Sigmoid colon (tissue), 7 donors: ENCODE results near the gene RAD51C. TPM values are rescaled to one million over a fixed set of nuclear protein-coding genes. Genes with fewer than 3 reads are reported as not detected.
"Not testable (repeated sequence)": the region's sequence is repeated elsewhere in the genome, so short reads cannot be mapped to it uniquely, and the experiment has no call there.

Source experiments
- DNase-seq: peaks from one replicate; pipeline ENCODE4 v3.0.0-alpha.2; 2019
- H3K27ac ChIP-seq, 4 donors: fragments of 200-600 bp; sonication (generic); one replicate each; pipeline ENCODE4 v1.5.1; 2016 to 2019; ENCODE audit warnings: mild to moderate bottlenecking in 1 of 4
- H3K27me3 ChIP-seq, 3 donors: fragments of 200-600 bp; sonication (generic); one replicate each; pipeline ENCODE4 v1.5.1; 2019; ENCODE audit warnings: mild to moderate bottlenecking in 1 of 3
- H3K36me3 ChIP-seq, 4 donors: fragments of 200-600 bp; sonication (generic); one replicate each; pipeline ENCODE4 v1.5.1; 2016 to 2019
- H3K4me1 ChIP-seq, 4 donors: fragments of 200-600 bp; sonication (generic); one replicate each; pipeline ENCODE4 v1.5.1; 2017 to 2019
- H3K4me3 ChIP-seq, 4 donors: fragments of 200-600 bp; sonication (generic); one replicate each; pipeline ENCODE4 v1.5.1; 2017 to 2019; ENCODE audit warnings: mild to moderate bottlenecking in 2 of 4, moderate library complexity in 1 of 4
- H3K9me3 ChIP-seq, 4 donors: fragments of 200-600 bp in 3 of 4; sonication (generic) in 3 of 4; one replicate each; pipeline versions ENCODE4 v1.5.1 to v1.6.1; 2013 to 2019
- EP300 ChIP-seq, 4 donors: sonication (generic); formaldehyde crosslinking; IDR thresholded peaks; one replicate each; pipeline ENCODE4 v1.6.1; 2017; ENCODE audit warnings: antibody characterized with exemption in 4 of 4
- POLR2A ChIP-seq, 2 donors: fragments of 450-650 bp; IDR thresholded peaks; one replicate each; pipeline ENCODE4 v1.6.1; 2016; ENCODE audit warnings: antibody characterized with exemption in 2 of 2, mild to moderate bottlenecking in 2 of 2, moderate library complexity in 2 of 2
- POLR2AphosphoS5 ChIP-seq, 4 donors: sonication (generic); formaldehyde crosslinking; IDR thresholded peaks; one replicate each; pipeline ENCODE4 v1.6.1; 2017; ENCODE audit warnings: antibody characterized with exemption in 4 of 4
- WGBS, 2 donors: extraction: QIAGEN DNeasy Blood & Tissue Kit; methylation state at CpG; one replicate each; pipeline ENCODE4 v1.1.7; 2013; 5-methylcytosine and 5-hydroxymethylcytosine counted together
- intact Hi-C: fragments of 100-400 bp; cut with DNase I; formaldehyde crosslinking; loops from one replicate; pipeline ENCODE4 v1.15.1; 2023
- polyA plus RNA-seq, 3 donors: library from polyadenylated mRNA; stranded (reverse); fragments of 200-250 nt; gene quantifications; one replicate each; pipeline ENCODE4 v1.2.3, GENCODE V29; 2013
- total RNA-seq, 4 donors: library from RNA; depleted of rRNA; stranded (reverse); fragments of >200 nt; gene quantifications; one replicate each; pipeline ENCODE4 v1.1.0, GENCODE V29; 2016
- TF ChIP-seq, protein P1 (sequence below), 4 experiments: fragments of 450-650 bp in 3 of 4; fragments of 200-600 bp in 1 of 4; IDR thresholded peaks; one replicate each; pipeline ENCODE4 v1.5.1; 2016 to 2019; ENCODE audit warnings: antibody characterized with exemption in 4 of 4, mild to moderate bottlenecking in 3 of 4, moderate library complexity in 2 of 4
- donor health status: healthy with polysubstance abuse.
- donor health status: Bipolar disorder and iron deficiency.
- donor health status: healthy.

Gene RAD51C
- total and polyA plus RNA-seq, 7 donors = 6.0 to 25.2 (median 17.4) TPM

DNA sequence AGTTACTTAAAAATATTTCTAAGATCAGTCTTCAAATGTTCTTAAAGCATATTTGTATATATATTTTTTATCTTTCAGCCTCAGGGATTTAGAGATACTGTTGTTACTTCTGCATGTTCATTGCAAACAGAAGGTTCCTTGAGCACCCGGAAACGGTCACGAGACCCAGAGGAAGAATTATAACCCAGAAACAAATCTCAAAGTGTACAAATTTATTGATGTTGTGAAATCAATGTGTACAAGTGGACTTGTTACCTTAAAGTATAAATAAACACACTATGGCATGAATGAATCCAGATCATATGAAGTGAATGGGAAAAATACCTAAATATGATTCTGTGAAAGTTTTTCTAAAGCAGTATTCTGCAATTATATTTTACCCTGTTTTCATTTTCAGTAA is 41.6 kb downstream of the RAD51C start:
- Histone ChIP-seq H3K4me1 (no peaks in the 10 kb centered on the region), H3K36me3 (peaks cover 0 to 31% (median 2%) of the 10 kb centered on the region in 4 donors), H3K27ac (no peak overlapping the region), H3K4me3 (no peak overlapping the region), H3K9me3 (no peaks in the 10 kb centered on the region), H3K27me3 (no peaks in the 10 kb centered on the region)
- TF ChIP-seq EP300 (IDR thresholded peaks at IDR 0.05) = no peak
- WGBS, 2 donors = 89 to 96% methylated on average over 3 of the region's 3 CpGs
- intact Hi-C loops = no loop called here
- no peak for DNase-seq

DNA sequence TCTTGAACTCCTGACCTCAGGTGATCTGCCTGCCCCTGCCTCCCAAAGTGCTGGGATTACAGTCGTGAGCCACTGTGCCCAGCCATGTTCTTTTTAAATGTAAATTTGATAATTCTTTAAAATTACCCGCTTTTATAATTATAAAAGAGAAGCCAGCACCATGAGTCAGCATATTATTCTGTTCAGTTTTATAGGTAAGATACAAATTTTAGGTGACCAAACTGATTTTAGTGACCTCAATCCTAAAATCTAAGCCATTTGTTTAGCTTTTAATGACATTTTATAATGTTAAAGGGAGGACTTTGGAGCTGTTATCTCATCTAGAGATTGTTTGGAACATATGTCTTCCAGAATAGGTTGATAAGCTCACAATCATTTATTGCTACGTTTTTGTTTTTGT is 42.4 kb downstream of the RAD51C start:
- intact Hi-C loops = no loop called here
- Histone ChIP-seq H3K4me1 (no peaks in the 10 kb centered on the region), H3K9me3 (no peaks in the 10 kb centered on the region), H3K27me3 (no peaks in the 10 kb centered on the region), H3K4me3 (no peak overlapping the region), H3K36me3 (peaks cover 0 to 27% (median 2%) of the 10 kb centered on the region in 4 donors), H3K27ac (no peak overlapping the region)
- DNase-seq = no peak
- 73 to 88% methylated on average over 3 of the region's 3 CpGs for WGBS, 2 donors
- TF ChIP-seq, protein P1, sequence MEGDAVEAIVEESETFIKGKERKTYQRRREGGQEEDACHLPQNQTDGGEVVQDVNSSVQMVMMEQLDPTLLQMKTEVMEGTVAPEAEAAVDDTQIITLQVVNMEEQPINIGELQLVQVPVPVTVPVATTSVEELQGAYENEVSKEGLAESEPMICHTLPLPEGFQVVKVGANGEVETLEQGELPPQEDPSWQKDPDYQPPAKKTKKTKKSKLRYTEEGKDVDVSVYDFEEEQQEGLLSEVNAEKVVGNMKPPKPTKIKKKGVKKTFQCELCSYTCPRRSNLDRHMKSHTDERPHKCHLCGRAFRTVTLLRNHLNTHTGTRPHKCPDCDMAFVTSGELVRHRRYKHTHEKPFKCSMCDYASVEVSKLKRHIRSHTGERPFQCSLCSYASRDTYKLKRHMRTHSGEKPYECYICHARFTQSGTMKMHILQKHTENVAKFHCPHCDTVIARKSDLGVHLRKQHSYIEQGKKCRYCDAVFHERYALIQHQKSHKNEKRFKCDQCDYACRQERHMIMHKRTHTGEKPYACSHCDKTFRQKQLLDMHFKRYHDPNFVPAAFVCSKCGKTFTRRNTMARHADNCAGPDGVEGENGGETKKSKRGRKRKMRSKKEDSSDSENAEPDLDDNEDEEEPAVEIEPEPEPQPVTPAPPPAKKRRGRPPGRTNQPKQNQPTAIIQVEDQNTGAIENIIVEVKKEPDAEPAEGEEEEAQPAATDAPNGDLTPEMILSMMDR (IDR thresholded peaks at IDR 0.05) = no peak
- TF ChIP-seq POLR2A (IDR thresholded peaks at IDR 0.05) (no peak), EP300 (IDR thresholded peaks at IDR 0.05) (no peak), POLR2AphosphoS5 (IDR thresholded peaks at IDR 0.05) (no peak)

DNA sequence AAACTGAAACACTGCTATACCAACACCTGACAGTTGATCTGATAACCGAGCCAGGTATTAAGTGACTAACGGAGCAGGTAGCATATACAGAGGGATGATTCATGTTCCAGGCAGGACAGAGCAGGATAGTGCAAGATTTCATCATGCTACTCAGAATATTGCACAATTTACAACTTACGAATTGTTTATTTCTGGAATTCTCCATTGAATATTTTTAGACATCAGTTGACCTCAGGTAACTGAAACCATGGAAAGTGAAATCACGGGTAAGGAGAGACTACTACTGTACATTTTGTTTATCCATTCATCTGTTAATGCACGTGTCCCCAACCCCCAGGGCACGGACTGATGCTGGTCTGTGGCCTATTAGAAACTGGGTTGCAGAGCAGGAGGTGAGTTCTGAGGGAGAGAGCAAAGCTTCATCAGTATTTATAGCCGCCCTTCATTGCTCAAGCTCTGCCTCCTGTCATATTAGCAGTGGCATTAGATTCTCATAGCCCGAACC is 48.8 kb downstream of the RAD51C start:
- no peak for DNase-seq
- Histone ChIP-seq H3K27me3 (no peaks in the 10 kb centered on the region), H3K9me3 (no peaks in the 10 kb centered on the region), H3K4me1 (no peaks in the 10 kb centered on the region), H3K4me3 (no peak overlapping the region), H3K36me3 (no peaks in the 10 kb centered on the region), H3K27ac (no peak overlapping the region)
- intact Hi-C loops = no loop called here
- TF ChIP-seq EP300 (IDR thresholded peaks at IDR 0.05) = no peak
- TF ChIP-seq, protein P1 (IDR thresholded peaks at IDR 0.05) = no peak
- no peak for TF ChIP-seq POLR2A (IDR thresholded peaks at IDR 0.05)
- no peak for TF ChIP-seq POLR2AphosphoS5 (IDR thresholded peaks at IDR 0.05)
- 90% methylated on average over 8 of the region's 8 CpGs for WGBS, 2 donors

DNA sequence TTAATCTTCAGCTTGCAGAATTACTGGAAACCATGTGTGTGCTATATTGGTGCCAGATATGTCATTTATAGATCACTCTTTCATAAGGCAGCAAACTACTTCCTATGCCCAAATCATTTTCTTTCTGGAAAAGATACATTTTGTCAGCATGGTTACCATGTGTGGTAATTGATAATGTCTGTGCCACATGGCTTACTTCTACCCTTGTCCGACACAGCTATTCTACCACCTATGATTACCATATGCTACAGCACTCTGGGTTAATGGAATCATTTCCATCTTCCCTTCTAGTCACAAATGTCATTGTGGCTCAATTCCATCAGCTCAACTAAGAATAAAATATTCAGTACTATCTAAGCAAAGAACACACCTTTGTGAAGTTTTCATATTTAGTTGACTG is 55.3 kb downstream of the RAD51C start:
- intact Hi-C loops = no loop called here
- Histone ChIP-seq H3K27me3 (no peaks in the 10 kb centered on the region), H3K9me3 (no peaks in the 10 kb centered on the region), H3K27ac (no peak overlapping the region), H3K4me3 (no peak overlapping the region), H3K4me1 (no peaks in the 10 kb centered on the region), H3K36me3 (no peaks in the 10 kb centered on the region)
- TF ChIP-seq EP300 (IDR thresholded peaks at IDR 0.05) = no peak
- no peak for TF ChIP-seq POLR2A (IDR thresholded peaks at IDR 0.05)
- TF ChIP-seq POLR2AphosphoS5 (IDR thresholded peaks at IDR 0.05) = no peak
- TF ChIP-seq, protein P1 (IDR thresholded peaks at IDR 0.05) = no peak
- 100% methylated on average over 1 of the region's 1 CpG for WGBS, 2 donors
- no peak for DNase-seq

DNA sequence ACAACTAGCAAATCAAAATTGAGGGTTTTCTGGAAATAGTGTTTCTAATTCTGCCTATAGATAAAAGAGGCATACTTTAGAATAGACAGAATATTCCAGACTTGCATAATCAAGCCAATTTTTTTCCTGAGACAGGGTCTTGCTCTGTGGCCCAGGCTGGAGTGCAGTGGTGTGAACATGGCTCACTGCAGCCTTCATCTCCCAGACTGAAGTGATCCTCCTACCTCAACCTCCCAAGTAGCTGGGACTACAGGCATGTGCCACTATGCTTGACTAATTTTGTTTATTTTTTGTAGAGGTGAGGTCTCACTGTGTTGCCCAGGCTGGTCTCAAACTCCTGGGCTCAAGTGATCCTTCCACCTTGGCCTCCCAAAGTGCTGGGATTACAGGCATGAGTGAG is 57.2 kb downstream of the RAD51C start:
- H3K4me3 ChIP-seq, DNase-seq, intact Hi-C loops, H3K27me3 ChIP-seq, H3K4me1 ChIP-seq, H3K9me3 ChIP-seq, H3K36me3 ChIP-seq, H3K27ac ChIP-seq: not testable (repeated sequence)

DNA sequence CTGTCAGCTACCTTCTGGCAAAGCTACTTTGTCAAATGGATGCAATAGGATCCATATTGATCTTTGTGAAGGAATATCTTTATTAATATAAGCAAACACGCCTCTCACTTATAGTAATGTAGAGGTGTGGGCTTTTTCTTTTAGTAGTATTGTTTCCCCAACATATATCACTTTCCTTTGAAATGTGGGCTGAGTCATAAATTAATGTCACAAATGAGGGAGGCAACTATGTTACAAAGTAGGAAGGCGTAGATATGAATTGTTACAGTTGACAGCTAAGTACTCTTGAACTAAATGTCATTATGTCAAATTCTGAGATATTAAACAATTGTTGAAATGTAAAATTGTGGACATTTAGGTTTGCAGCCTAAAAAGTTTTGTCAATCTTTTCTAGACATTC is 60.6 kb downstream of the RAD51C start:
- Histone ChIP-seq H3K27me3 (peaks cover 6 to 36% (median 21%) of the 10 kb centered on the region in 3 donors), H3K4me3 (no peak overlapping the region), H3K4me1 (peaks cover 0 to 21% (median 17%) of the 10 kb centered on the region in 4 donors), H3K36me3 (no peaks in the 10 kb centered on the region), H3K9me3 (no peaks in the 10 kb centered on the region), H3K27ac (no peak overlapping the region)
- TF ChIP-seq, protein P1 (IDR thresholded peaks at IDR 0.05) = no peak
- TF ChIP-seq POLR2AphosphoS5 (IDR thresholded peaks at IDR 0.05) = no peak
- no peak for TF ChIP-seq EP300 (IDR thresholded peaks at IDR 0.05)
- intact Hi-C loops = no loop called here
- 49 to 58% methylated on average over 2 of the region's 2 CpGs for WGBS, 2 donors
- DNase-seq = no peak
